ENCODE results near the gene MORN2. TPM values are rescaled to one million over a fixed set of nuclear protein-coding genes. Genes with fewer than 3 reads are reported as not detected.

MORN2 gene
- total and polyA plus RNA-seq, 9 of the 15 experiments (the other 6 are each of a cell fraction or from before 2014, with no cell fraction given): 10.4 to 39.5 (median 20.8) TPM

DNA sequence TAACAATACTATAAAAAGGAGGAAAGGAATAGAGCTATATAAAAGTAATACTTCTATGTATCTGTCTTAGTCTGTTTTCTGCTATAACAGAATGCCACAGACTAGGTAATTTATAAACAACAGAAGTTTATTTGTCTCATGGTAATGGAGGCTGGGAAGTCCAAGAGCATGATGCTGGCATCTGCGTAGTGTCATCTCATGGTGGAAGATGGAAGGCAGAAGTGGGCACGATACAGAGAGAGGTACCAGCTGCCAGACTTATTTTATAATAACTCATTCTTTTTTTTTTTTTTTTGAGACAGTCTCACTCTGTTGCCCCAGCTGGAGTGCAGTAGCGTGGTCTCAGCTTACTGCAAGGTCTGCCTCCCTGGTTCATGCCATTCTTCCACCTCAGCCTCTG lies 4.3 kb upstream of the MORN2 start:
- no peak overlapping the region for H3K4me2 ChIP-seq (ENCODE audit: insufficient read depth, low read length)
- H3K9me3 ChIP-seq (replicated peaks; ENCODE audit: control insufficient read depth, insufficient read depth, low read depth, low read length): no peaks in the 10 kb centered on the region
- WGBS (ENCODE audit: insufficient coverage, low coverage, missing lambda C conversion rate): 80% methylated on average over 3 of the region's 3 CpGs
- BruUV-seq (replicated peaks): no TSS peak
- no peaks in the 10 kb centered on the region for H3K9me1 ChIP-seq (ENCODE audit: control insufficient read depth, insufficient read depth, low read length)
- in situ Hi-C loops (cut with MboI) (no loop called here), intact Hi-C loops (cut with micrococcal nuclease) (no loop called here)
- no peak overlapping the region for H3K4me3 ChIP-seq
- FAIRE-seq: no peak
- no peak for DNase-seq (ENCODE audit: extremely low read depth in 1 of 4, low spot score in 3 of 4)
- no peak for ATAC-seq
- H3K36me3 ChIP-seq (ENCODE audit: control insufficient read depth, insufficient read depth, low read length): peaks cover 11% of the 10 kb centered on the region; the same call in 2 of the 3 replicates
- H3K9ac ChIP-seq (ENCODE audit: insufficient read depth in 1 of 2, low read depth in 2 of 2, low read length in 2 of 2): no peak overlapping the region
- peaks cover 0 to 10% of the 10 kb centered on the region in 2 experiments; a peak in 1 of 5 replicates for H3K4me1 ChIP-seq (replicated peaks in 1 of 2; ENCODE audit: control insufficient read depth in 2 of 2, insufficient read depth in 2 of 2, low read length in 2 of 2)
- no peaks in the 10 kb centered on the region for H3K27me3 ChIP-seq (ENCODE audit: control insufficient read depth in 2 of 2, insufficient read depth in 2 of 2, low read length in 2 of 2)
- H3K79me2 ChIP-seq (ENCODE audit: control insufficient read depth, insufficient read depth, low read length): peaks cover 21% of the 10 kb centered on the region
- H3K27ac ChIP-seq (ENCODE audit: extremely low read depth, low read depth, low read length): no peak overlapping the region
- TF ChIP-seq, protein P1, sequence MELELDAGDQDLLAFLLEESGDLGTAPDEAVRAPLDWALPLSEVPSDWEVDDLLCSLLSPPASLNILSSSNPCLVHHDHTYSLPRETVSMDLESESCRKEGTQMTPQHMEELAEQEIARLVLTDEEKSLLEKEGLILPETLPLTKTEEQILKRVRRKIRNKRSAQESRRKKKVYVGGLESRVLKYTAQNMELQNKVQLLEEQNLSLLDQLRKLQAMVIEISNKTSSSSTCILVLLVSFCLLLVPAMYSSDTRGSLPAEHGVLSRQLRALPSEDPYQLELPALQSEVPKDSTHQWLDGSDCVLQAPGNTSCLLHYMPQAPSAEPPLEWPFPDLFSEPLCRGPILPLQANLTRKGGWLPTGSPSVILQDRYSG (tag; conservative IDR thresholded peaks at IDR 0.05; ENCODE audit: low read depth): no peak
- TF ChIP-seq ZC3H4 (CRISPR knock-in tag; IDR thresholded peaks at IDR 0.05; ENCODE audit: borderline replicate concordance): no peak
- no peak overlapping the region for H2AFZ ChIP-seq (ENCODE audit: low read depth, low read length)
- POLR2A ChIA-PET: no interaction called here
- CTCF ChIA-PET (ENCODE audit: low intra/inter-chr PET ratio): no interaction called here
- no peaks in the 10 kb centered on the region for H4K20me1 ChIP-seq (replicated peaks; ENCODE audit: control insufficient read depth, insufficient read depth, low read length)

DNA sequence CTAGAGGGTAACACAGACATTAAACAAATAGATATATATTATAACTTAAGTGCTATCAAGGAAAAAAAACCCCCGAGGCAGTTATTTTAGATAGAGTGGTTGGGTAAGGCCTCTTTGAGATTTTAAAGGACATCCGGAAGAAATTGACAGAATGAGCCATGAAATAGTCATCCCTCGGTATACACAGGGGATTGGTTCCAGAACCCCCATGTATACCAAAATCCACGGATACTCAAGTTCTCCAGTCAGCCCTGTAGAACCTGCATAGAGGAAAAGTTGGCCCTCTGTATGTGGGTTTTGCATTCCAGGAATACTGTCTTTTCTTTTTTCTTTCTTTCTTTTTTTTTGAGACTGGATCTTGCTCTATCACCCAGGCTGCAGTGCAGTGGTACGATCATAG lies 2.0 kb upstream of the MORN2 start:
- in situ Hi-C loops (cut with MboI): no loop called here
- no TSS peak for BruUV-seq (replicated peaks)
- Histone ChIP-seq H3K9me1 (ENCODE audit: control insufficient read depth, insufficient read depth, low read length) (no peaks in the 10 kb centered on the region), H2AFZ (ENCODE audit: low read depth, low read length) (no peak overlapping the region), H3K27ac (ENCODE audit: extremely low read depth, low read depth, low read length) (no peak overlapping the region), H3K9ac (ENCODE audit: insufficient read depth in 1 of 2, low read depth in 2 of 2, low read length in 2 of 2) (no peak overlapping the region), H3K4me2 (ENCODE audit: insufficient read depth, low read length) (no peak overlapping the region), H3K79me2 (ENCODE audit: control insufficient read depth, insufficient read depth, low read length) (peaks cover 21% of the 10 kb centered on the region), H3K36me3 (ENCODE audit: control insufficient read depth, insufficient read depth, low read length) (no peaks in the 10 kb centered on the region), H3K4me3 (no peak overlapping the region), H3K9me3 (replicated peaks; ENCODE audit: control insufficient read depth, insufficient read depth, low read depth, low read length) (no peaks in the 10 kb centered on the region), H3K4me1 (replicated peaks in 1 of 2; ENCODE audit: control insufficient read depth in 2 of 2, insufficient read depth in 2 of 2, low read length in 2 of 2) (peaks cover 0 to 10% of the 10 kb centered on the region in 2 experiments; a peak in 2 of 5 replicates), H4K20me1 (replicated peaks; ENCODE audit: control insufficient read depth, insufficient read depth, low read length) (no peaks in the 10 kb centered on the region), H3K27me3 (ENCODE audit: control insufficient read depth in 2 of 2, insufficient read depth in 2 of 2, low read length in 2 of 2) (no peaks in the 10 kb centered on the region)
- DNase-seq (ENCODE audit: extremely low read depth in 1 of 4, low spot score in 3 of 4): no peak
- no peak for FAIRE-seq
- no peak for ATAC-seq
- CTCF ChIA-PET (ENCODE audit: low intra/inter-chr PET ratio): no interaction called here
- intact Hi-C loops (cut with micrococcal nuclease): no loop called here
- POLR2A ChIA-PET: no interaction called here
- WGBS (ENCODE audit: insufficient coverage, low coverage, missing lambda C conversion rate): 69% methylated on average over 5 of the region's 5 CpGs
- peak; percentile 75; the same call in 1 of the 2 replicates for TF ChIP-seq ZNF431 (CRISPR knock-in tag; IDR thresholded peaks at IDR 0.05)
- no peak for TF ChIP-seq ZNF324 (CRISPR knock-in tag; IDR thresholded peaks at IDR 0.05)
- TF ChIP-seq, protein P2, sequence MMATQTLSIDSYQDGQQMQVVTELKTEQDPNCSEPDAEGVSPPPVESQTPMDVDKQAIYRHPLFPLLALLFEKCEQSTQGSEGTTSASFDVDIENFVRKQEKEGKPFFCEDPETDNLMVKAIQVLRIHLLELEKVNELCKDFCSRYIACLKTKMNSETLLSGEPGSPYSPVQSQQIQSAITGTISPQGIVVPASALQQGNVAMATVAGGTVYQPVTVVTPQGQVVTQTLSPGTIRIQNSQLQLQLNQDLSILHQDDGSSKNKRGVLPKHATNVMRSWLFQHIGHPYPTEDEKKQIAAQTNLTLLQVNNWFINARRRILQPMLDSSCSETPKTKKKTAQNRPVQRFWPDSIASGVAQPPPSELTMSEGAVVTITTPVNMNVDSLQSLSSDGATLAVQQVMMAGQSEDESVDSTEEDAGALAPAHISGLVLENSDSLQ (IDR thresholded peaks at IDR 0.05): no peak
- no peak for TF ChIP-seq ZBED1 (IDR thresholded peaks at IDR 0.05)

All from K562 (cell line).